ENCODE data around the gene PARD3.

PARD3 gene

DNA sequence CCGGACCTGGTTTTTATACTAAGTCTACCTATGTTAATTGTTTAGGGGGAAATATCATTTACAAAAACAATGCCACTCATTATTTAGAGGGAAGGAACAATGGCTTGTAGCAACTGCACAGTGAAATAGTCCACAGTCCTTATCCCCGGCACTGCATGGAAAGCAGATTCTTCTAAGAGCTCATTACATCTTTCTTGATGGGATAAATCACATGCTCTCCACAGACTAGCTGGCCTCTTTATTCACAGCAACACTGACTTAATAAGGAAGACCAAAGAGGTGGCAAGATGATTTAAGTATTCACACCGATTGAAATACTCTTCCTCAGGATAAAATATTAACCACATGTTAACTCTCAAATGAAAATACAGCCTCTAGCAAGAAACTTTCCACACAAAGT is 349.4 kb downstream of the PARD3 start:
- Histone ChIP-seq H3F3A (ENCODE audit: insufficient read depth) (no peaks in the 10 kb centered on the region), H3K4me2 (ENCODE audit: low read depth, low read length, poor library complexity, severe bottlenecking) (no peak overlapping the region), H2AFZ (ENCODE audit: low read depth, low read length, severe bottlenecking) (no peak overlapping the region), H3K36me3 (ENCODE audit: low read length) (no peaks in the 10 kb centered on the region), H4K20me1 (ENCODE audit: low read depth, low read length) (no peaks in the 10 kb centered on the region), H3K9ac (ENCODE audit: low read length) (no peak overlapping the region), H3K9me3 (ENCODE audit: insufficient read depth, low read length) (no peaks in the 10 kb centered on the region), H3K9me2 (replicated peaks; ENCODE audit: insufficient read depth, low read length) (no peaks in the 10 kb centered on the region), H3K27me3 (ENCODE audit: low read length) (no peaks in the 10 kb centered on the region), H3K27ac (ENCODE audit: low read depth, low read length) (no peak overlapping the region), H3K79me2 (ENCODE audit: insufficient read depth, low read length) (no peaks in the 10 kb centered on the region), H3K4me3 (ENCODE audit: insufficient read depth, low read length, poor library complexity, severe bottlenecking) (no peak overlapping the region)
- TF ChIP-seq EZH2phosphoT487 (conservative IDR thresholded peaks at IDR 0.05; ENCODE audit: low read length) = no peak
- TF ChIP-seq, protein P1, sequence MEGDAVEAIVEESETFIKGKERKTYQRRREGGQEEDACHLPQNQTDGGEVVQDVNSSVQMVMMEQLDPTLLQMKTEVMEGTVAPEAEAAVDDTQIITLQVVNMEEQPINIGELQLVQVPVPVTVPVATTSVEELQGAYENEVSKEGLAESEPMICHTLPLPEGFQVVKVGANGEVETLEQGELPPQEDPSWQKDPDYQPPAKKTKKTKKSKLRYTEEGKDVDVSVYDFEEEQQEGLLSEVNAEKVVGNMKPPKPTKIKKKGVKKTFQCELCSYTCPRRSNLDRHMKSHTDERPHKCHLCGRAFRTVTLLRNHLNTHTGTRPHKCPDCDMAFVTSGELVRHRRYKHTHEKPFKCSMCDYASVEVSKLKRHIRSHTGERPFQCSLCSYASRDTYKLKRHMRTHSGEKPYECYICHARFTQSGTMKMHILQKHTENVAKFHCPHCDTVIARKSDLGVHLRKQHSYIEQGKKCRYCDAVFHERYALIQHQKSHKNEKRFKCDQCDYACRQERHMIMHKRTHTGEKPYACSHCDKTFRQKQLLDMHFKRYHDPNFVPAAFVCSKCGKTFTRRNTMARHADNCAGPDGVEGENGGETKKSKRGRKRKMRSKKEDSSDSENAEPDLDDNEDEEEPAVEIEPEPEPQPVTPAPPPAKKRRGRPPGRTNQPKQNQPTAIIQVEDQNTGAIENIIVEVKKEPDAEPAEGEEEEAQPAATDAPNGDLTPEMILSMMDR (IDR thresholded peaks at IDR 0.05; ENCODE audit: insufficient read depth, low read length, poor library complexity, severe bottlenecking) = no peak

GRCh38 chr10:34464591-34464990 is 350.5 kb downstream of the PARD3 start:
- Histone ChIP-seq H3K4me2 (ENCODE audit: low read depth, low read length, poor library complexity, severe bottlenecking) (no peak overlapping the region), H2AFZ (ENCODE audit: low read depth, low read length, severe bottlenecking) (no peak overlapping the region), H3K27ac (ENCODE audit: low read depth, low read length) (no peak overlapping the region)

GRCh38 chr10:34464000-34464399 is 351.1 kb downstream of the PARD3 start:
- Histone ChIP-seq H3K27ac (ENCODE audit: low read depth, low read length) (no peak overlapping the region), H3K36me3 (ENCODE audit: low read length) (no peaks in the 10 kb centered on the region), H4K20me1 (ENCODE audit: low read depth, low read length) (no peaks in the 10 kb centered on the region), H3F3A (ENCODE audit: insufficient read depth) (no peaks in the 10 kb centered on the region), H3K79me2 (ENCODE audit: insufficient read depth, low read length) (no peaks in the 10 kb centered on the region), H3K9ac (ENCODE audit: low read length) (no peak overlapping the region), H3K27me3 (ENCODE audit: low read length) (no peaks in the 10 kb centered on the region), H3K9me3 (ENCODE audit: insufficient read depth, low read length) (no peaks in the 10 kb centered on the region), H3K9me2 (replicated peaks; ENCODE audit: insufficient read depth, low read length) (no peaks in the 10 kb centered on the region), H3K4me3 (ENCODE audit: insufficient read depth, low read length, poor library complexity, severe bottlenecking) (no peak overlapping the region), H2AFZ (ENCODE audit: low read depth, low read length, severe bottlenecking) (no peak overlapping the region), H3K4me2 (ENCODE audit: low read depth, low read length, poor library complexity, severe bottlenecking) (no peak overlapping the region)
- TF ChIP-seq, protein P1 (IDR thresholded peaks at IDR 0.05; ENCODE audit: insufficient read depth, low read length, poor library complexity, severe bottlenecking) = no peak
- no peak for TF ChIP-seq EZH2phosphoT487 (conservative IDR thresholded peaks at IDR 0.05; ENCODE audit: low read length)

More at GRCh38 chr10:34464591-34464990, 350.5 kb downstream of the PARD3 start:
- no peaks in the 10 kb centered on the region for H3K36me3 ChIP-seq (ENCODE audit: low read length)
- no peaks in the 10 kb centered on the region for H3K79me2 ChIP-seq (ENCODE audit: insufficient read depth, low read length)
- no peaks in the 10 kb centered on the region for H3K9me2 ChIP-seq (replicated peaks; ENCODE audit: insufficient read depth, low read length)
- no peak overlapping the region for H3K9ac ChIP-seq (ENCODE audit: low read length)
- no peaks in the 10 kb centered on the region for H3K9me3 ChIP-seq (ENCODE audit: insufficient read depth, low read length)
- no peak overlapping the region for H3K4me3 ChIP-seq (ENCODE audit: insufficient read depth, low read length, poor library complexity, severe bottlenecking)
- TF ChIP-seq, protein P1 (IDR thresholded peaks at IDR 0.05; ENCODE audit: insufficient read depth, low read length, poor library complexity, severe bottlenecking) = no peak
- no peak for TF ChIP-seq EZH2phosphoT487 (conservative IDR thresholded peaks at IDR 0.05; ENCODE audit: low read length)
- no peaks in the 10 kb centered on the region for H3F3A ChIP-seq (ENCODE audit: insufficient read depth)
- no peaks in the 10 kb centered on the region for H3K27me3 ChIP-seq (ENCODE audit: low read length)
- no peaks in the 10 kb centered on the region for H4K20me1 ChIP-seq (ENCODE audit: low read depth, low read length)
